ENCODE data around the gene VWF.

DNA sequence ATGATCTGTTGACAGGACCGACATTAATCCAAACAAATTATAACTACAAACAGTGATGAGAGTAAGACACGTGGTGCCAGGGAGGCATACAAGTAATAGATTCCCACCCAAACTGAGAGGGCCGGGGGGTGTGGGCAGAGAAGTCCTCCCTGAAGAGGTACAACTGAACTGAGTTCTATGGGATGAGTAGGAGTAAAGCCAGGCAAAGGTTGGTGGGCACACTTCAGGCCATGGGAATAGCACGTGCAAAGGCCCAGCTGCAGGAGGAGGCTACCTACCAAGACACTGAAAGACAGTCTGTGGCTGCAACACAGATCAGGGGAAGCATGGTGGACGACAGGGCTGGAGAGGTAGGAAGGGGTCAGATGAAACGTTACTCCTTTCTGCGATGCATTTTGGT, 22.0 kb upstream of the VWF start:
- TF ChIP-seq, protein P1, sequence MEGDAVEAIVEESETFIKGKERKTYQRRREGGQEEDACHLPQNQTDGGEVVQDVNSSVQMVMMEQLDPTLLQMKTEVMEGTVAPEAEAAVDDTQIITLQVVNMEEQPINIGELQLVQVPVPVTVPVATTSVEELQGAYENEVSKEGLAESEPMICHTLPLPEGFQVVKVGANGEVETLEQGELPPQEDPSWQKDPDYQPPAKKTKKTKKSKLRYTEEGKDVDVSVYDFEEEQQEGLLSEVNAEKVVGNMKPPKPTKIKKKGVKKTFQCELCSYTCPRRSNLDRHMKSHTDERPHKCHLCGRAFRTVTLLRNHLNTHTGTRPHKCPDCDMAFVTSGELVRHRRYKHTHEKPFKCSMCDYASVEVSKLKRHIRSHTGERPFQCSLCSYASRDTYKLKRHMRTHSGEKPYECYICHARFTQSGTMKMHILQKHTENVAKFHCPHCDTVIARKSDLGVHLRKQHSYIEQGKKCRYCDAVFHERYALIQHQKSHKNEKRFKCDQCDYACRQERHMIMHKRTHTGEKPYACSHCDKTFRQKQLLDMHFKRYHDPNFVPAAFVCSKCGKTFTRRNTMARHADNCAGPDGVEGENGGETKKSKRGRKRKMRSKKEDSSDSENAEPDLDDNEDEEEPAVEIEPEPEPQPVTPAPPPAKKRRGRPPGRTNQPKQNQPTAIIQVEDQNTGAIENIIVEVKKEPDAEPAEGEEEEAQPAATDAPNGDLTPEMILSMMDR (IDR thresholded peaks at IDR 0.05; ENCODE audit: extremely low read depth in 1 of 2, insufficient read depth in 1 of 2, low read depth in 1 of 2, low read length in 2 of 2) = no peak
- TF ChIP-seq POLR2A (IDR thresholded peaks at IDR 0.05; ENCODE audit: low read depth, low read length) (peak; percentile 44), MYC (IDR thresholded peaks at IDR 0.05; ENCODE audit: low read depth, low read length) (no peak), EZH2 (IDR thresholded peaks at IDR 0.05; ENCODE audit: borderline replicate concordance, low read depth, low read length, severe bottlenecking) (no peak), MAX (IDR thresholded peaks at IDR 0.05; ENCODE audit: insufficient read depth, insufficient read length) (no peak)

Data from endothelial cell of umbilical vein (primary cell).